K562 (cell line): ENCODE data around the gene ZNF280D. TPM values are rescaled to one million over a fixed set of nuclear protein-coding genes. Genes with fewer than 3 reads are reported as not detected.

Source experiments
- ARNT ChIP-seq, 2 experiments: fragments of 450-650 bp; IDR thresholded peaks; 2 replicates each; pipeline ENCODE4 v1.6.1; 2016; ENCODE audit warnings: mild to moderate bottlenecking in 1 of 2
- CEBPB ChIP-seq: fragments of 450-650 bp; IDR thresholded peaks from 2 replicates; pipeline ENCODE4 v1.6.1; 2016; ENCODE audit warnings: missing genetic modification characterization, missing compliant biosample characterization
- DMBX1 ChIP-seq: fragments of 250-450 bp; sonication (Bioruptor Pico); IDR thresholded peaks from 2 replicates; pipeline ENCODE4 v1.8.0; 2022; ENCODE audit warnings: inconsistent platforms, mild to moderate bottlenecking, moderate library complexity, borderline replicate concordance
- EHMT2 ChIP-seq: fragments of 450-650 bp; IDR thresholded peaks from 2 replicates; pipeline ENCODE4 v1.6.1; 2018; ENCODE audit warnings: antibody characterized with exemption
- EP300 ChIP-seq: IDR thresholded peaks from 2 replicates; pipeline ENCODE4 v1.6.1; 2012; ENCODE audit warnings: low read length, improper control_type of control experiment
- HMG20B ChIP-seq: fragments of 250-450 bp; sonication (Bioruptor Pico); IDR thresholded peaks from 2 replicates; pipeline ENCODE4 v1.5.0; 2021; ENCODE audit warnings: mild to moderate bottlenecking
- ILF3 ChIP-seq: fragments of 450-650 bp; IDR thresholded peaks from 2 replicates; pipeline ENCODE4 v1.6.1; 2018; ENCODE audit warnings: antibody characterized with exemption, mild to moderate bottlenecking, moderate library complexity, borderline replicate concordance
- ILK ChIP-seq: fragments of 450-650 bp; IDR thresholded peaks from 2 replicates; pipeline ENCODE4 v1.6.1; 2016; ENCODE audit warnings: missing genetic modification characterization, low read depth, mild to moderate bottlenecking, missing compliant biosample characterization, moderate library complexity, borderline replicate concordance
- PPARD ChIP-seq: fragments of 250-450 bp; sonication (Bioruptor Pico); IDR thresholded peaks from 2 replicates; pipeline ENCODE4 v1.8.0; 2022; ENCODE audit warnings: inconsistent platforms, mild to moderate bottlenecking, moderate library complexity
- RAD51 ChIP-seq: fragments of 450-650 bp; IDR thresholded peaks from 2 replicates; pipeline ENCODE4 v1.7.1; 2016; ENCODE audit warnings: low read depth, mild to moderate bottlenecking, borderline replicate concordance
- SOX6 ChIP-seq: fragments of 450-650 bp; IDR thresholded peaks from 2 replicates; pipeline ENCODE4 v1.6.1; 2014; ENCODE audit warnings: mild to moderate bottlenecking
- SRF ChIP-seq, 2 experiments: fragments of 250-450, 450-650 bp in 1 of 2; sonication (Bioruptor Pico) in 1 of 2; sonication (generic) in 1 of 2; formaldehyde crosslinking; IDR thresholded peaks; 2 replicates each; pipeline versions ENCODE4 v1.5.0 to v1.5.1; 2020 to 2022; ENCODE audit warnings: mild to moderate bottlenecking in 1 of 2, missing genetic modification reagents in 1 of 2
- STAG1 ChIP-seq: sonication (generic); formaldehyde crosslinking; IDR thresholded peaks from 2 replicates; pipeline ENCODE4 v1.5.0; 2020; ENCODE audit warnings: missing genetic modification reagents, borderline replicate concordance
- TRIM24 ChIP-seq, 2 experiments: fragments of 450-650 bp; IDR thresholded peaks; 2 replicates each; pipeline ENCODE4 v1.6.1; 2016
- ZNF175 ChIP-seq: fragments of 200-800 bp; sonication (Bioruptor generic); IDR thresholded peaks from 2 replicates; pipeline ENCODE4 v1.6.1; 2016; ENCODE audit warnings: low read depth, mild to moderate bottlenecking, missing genetic modification characterization, missing compliant biosample characterization
- polyA plus RNA-seq, 8 experiments: library from polyadenylated mRNA; depleted of rRNA in 4 of 8; stranded (reverse) in 5 of 8; unstranded in 3 of 8; fragments of >200 nt; fragmentation: Nextera tagmentation in 2 of 8; fragmentation: Illumina TruSeq in 1 of 8; extraction: Ambion mirVana in 2 of 8; extraction: Trizol in 1 of 8; gene quantifications; 2 replicates each; pipeline versions ENCODE4 v1.2.1 to v1.2.3, GENCODE V29; 2011 to 2014; ENCODE audit warnings: inconsistent platforms in 1 of 8, missing spikeins in 1 of 8
- total RNA-seq, 7 experiments: library from RNA; depleted of rRNA in 6 of 7; stranded (reverse); fragments of >200 nt in 6 of 7; fragmentation: Illumina TruSeq in 2 of 7; extraction: Trizol in 2 of 7; gene quantifications; 2 replicates each; pipeline versions ENCODE4 v1.2.1 to v1.2.3, GENCODE V29; 2011 to 2021; ENCODE audit warnings: low replicate concordance in 1 of 7
- TF ChIP-seq, protein P1 (sequence below): IDR thresholded peaks from 2 replicates; pipeline ENCODE4 v1.6.1; 2014; ENCODE audit warnings: antibody characterized with exemption
- TF ChIP-seq, protein P2 (sequence below): fragments of 450-650 bp; IDR thresholded peaks from 2 replicates; pipeline ENCODE4 v1.7.1; 2018; ENCODE audit warnings: mild to moderate bottlenecking, low read depth; ENCODE audit not compliant: partially characterized antibody
- TF ChIP-seq, protein P3 (sequence below): fragments of 450-650 bp; IDR thresholded peaks from 2 replicates; pipeline ENCODE4 v1.6.1; 2018; ENCODE audit warnings: mild to moderate bottlenecking, low read depth; ENCODE audit not compliant: partially characterized antibody
- TF ChIP-seq, protein P4 (sequence below): fragments of 450-650 bp; formaldehyde crosslinking; conservative IDR thresholded peaks from 2 replicates; pipeline ENCODE4 v1.4.0; 2022; ENCODE audit warnings: mild to moderate bottlenecking, missing genetic modification characterization

The ZNF280D gene
- total and polyA plus RNA-seq, 9 of the 15 experiments (the other 6 are each of a cell fraction or from before 2014, with no cell fraction given), result 8.3 to 21.8 (median 18.4) TPM

DNA sequence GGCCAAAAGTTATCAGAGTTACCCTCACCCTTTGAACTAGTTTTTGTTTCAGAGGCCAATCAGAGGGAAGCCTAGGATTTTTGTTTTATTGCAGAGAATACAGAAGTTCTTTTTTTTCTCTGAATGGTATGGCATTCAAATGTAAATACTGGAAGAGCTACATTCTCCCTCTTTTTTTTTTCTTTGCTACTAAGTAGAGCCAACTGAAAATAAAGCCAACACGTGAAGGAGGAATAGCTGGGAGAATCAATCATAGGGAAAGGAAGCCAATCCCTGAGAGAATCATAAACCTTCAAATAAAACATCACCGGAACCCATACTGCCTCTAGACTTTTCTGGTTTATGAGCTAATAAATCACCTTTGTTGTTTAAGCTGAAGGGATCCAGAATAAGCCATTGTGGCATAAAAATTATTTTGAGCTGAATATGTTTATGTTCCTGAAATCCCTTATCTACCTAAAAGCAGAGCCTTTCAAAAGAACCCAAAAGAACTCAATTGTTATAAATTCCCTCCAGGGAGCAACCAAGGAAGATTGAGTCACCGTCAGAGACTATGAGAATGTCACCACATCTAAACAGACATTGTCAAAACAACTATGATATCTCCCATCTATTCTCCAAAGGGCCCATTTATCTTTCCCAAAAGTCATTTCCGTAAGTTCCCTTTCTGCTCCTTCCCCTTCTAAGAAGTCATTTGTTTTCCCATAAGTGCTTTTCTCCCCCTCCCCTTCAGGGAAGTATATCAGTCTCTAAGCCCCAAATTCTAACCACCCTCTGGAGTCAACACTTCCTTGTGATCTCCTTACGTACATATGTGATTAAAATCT lies 3.8 kb upstream of the ZNF280D start (continued):
- TF ChIP-seq EHMT2, result 0 out of 2 replicates have a peak, but pooled peaks have one; percentile 64
- TF ChIP-seq ARNT (IDR thresholded peaks at IDR 0.05), result peak in 1 of 2 experiments; percentile 66; a peak in 1 of 4 replicates
- TF ChIP-seq HMG20B (CRISPR knock-in tag), result no peak
- peak; percentile 98 for TF ChIP-seq SOX6
- peak; percentile 76 for TF ChIP-seq EP300
- TF ChIP-seq CEBPB (tag), result peak; percentile 38; the same call in 1 of the 2 replicates
- TF ChIP-seq, protein P1, sequence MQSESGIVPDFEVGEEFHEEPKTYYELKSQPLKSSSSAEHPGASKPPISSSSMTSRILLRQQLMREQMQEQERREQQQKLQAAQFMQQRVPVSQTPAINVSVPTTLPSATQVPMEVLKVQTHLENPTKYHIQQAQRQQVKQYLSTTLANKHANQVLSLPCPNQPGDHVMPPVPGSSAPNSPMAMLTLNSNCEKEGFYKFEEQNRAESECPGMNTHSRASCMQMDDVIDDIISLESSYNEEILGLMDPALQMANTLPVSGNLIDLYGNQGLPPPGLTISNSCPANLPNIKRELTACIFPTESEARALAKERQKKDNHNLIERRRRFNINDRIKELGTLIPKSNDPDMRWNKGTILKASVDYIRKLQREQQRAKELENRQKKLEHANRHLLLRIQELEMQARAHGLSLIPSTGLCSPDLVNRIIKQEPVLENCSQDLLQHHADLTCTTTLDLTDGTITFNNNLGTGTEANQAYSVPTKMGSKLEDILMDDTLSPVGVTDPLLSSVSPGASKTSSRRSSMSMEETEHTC, result no peak
- no peak for TF ChIP-seq RAD51
- TF ChIP-seq, protein P2, sequence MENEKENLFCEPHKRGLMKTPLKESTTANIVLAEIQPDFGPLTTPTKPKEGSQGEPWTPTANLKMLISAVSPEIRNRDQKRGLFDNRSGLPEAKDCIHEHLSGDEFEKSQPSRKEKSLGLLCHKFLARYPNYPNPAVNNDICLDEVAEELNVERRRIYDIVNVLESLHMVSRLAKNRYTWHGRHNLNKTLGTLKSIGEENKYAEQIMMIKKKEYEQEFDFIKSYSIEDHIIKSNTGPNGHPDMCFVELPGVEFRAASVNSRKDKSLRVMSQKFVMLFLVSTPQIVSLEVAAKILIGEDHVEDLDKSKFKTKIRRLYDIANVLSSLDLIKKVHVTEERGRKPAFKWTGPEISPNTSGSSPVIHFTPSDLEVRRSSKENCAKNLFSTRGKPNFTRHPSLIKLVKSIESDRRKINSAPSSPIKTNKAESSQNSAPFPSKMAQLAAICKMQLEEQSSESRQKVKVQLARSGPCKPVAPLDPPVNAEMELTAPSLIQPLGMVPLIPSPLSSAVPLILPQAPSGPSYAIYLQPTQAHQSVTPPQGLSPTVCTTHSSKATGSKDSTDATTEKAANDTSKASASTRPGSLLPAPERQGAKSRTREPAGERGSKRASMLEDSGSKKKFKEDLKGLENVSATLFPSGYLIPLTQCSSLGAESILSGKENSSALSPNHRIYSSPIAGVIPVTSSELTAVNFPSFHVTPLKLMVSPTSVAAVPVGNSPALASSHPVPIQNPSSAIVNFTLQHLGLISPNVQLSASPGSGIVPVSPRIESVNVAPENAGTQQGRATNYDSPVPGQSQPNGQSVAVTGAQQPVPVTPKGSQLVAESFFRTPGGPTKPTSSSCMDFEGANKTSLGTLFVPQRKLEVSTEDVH, result peak; percentile 33
- TF ChIP-seq SRF (CRISPR knock-in tag; IDR thresholded peaks at IDR 0.05), result peak in 1 of 2 experiments; percentile 38; a peak in 1 of 4 replicates
- no peak for TF ChIP-seq ZNF175 (CRISPR knock-in tag)
- TF ChIP-seq STAG1, result no peak
- TF ChIP-seq, protein P3, sequence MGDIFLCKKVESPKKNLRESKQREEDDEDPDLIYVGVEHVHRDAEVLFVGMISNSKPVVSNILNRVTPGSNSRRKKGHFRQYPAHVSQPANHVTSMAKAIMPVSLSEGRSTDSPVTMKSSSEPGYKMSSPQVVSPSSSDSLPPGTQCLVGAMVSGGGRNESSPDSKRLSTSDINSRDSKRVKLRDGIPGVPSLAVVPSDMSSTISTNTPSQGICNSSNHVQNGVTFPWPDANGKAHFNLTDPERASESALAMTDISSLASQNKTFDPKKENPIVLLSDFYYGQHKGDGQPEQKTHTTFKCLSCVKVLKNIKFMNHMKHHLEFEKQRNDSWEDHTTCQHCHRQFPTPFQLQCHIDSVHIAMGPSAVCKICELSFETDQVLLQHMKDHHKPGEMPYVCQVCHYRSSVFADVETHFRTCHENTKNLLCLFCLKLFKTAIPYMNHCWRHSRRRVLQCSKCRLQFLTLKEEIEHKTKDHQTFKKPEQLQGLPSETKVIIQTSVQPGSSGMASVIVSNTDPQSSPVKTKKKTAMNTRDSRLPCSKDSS, result no peak
- no peak for TF ChIP-seq ILF3
- no peak for TF ChIP-seq ILK (tag)
- no peak for TF ChIP-seq DMBX1 (CRISPR knock-in tag)
- TF ChIP-seq, protein P4, sequence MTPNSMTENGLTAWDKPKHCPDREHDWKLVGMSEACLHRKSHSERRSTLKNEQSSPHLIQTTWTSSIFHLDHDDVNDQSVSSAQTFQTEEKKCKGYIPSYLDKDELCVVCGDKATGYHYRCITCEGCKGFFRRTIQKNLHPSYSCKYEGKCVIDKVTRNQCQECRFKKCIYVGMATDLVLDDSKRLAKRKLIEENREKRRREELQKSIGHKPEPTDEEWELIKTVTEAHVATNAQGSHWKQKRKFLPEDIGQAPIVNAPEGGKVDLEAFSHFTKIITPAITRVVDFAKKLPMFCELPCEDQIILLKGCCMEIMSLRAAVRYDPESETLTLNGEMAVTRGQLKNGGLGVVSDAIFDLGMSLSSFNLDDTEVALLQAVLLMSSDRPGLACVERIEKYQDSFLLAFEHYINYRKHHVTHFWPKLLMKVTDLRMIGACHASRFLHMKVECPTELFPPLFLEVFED (CRISPR knock-in tag), result no peak
- TF ChIP-seq PPARD (CRISPR knock-in tag), result no peak
- TF ChIP-seq TRIM24 (IDR thresholded peaks at IDR 0.05), result peak in 1 of 2 experiments; percentile 65; a peak in 2 of 4 replicates
